HEK293 (cell line): ENCODE measurements around the gene OLFM1.

Experiments used
- CTCF ChIA-PET: fragments of 350-600 bp; formaldehyde crosslinking; extraction: SDS; loops from one replicate; lab custom pipeline; 2021; ENCODE audit warnings: antibody characterized with exemption; lab: Yijun Ruan, JAX
- POLR2A ChIA-PET: fragments of 300-600 bp; formaldehyde crosslinking; extraction: SDS; loops from one replicate; lab custom pipeline; 2020; ENCODE audit warnings: antibody characterized with exemption, inconsistent platforms; lab: Yijun Ruan, JAX
- H3K27ac ChIP-seq: fragments of 200-500 bp; sonication (Bioruptor generic); 2 replicates; pipeline ENCODE4 v1.5.1; 2014; ENCODE audit warnings: low read depth, low read length, control low read depth, inconsistent platforms; ENCODE audit errors: extremely low read depth
- H3K36me3 ChIP-seq, 2 experiments: fragments of 200-500 bp in 1 of 2; sonication (Bioruptor generic) in 1 of 2; 1 replicate in 1 of 2; 2 replicates in 1 of 2; pipeline ENCODE4 v1.5.1; 2014 to 2017; ENCODE audit warnings: inconsistent platforms in 2 of 2, low read length in 2 of 2; ENCODE audit not compliant: control insufficient read depth in 2 of 2, insufficient read depth in 1 of 2
- H3K4me1 ChIP-seq: fragments of 200-500 bp; sonication (Bioruptor generic); 2 replicates; pipeline ENCODE4 v1.5.1; 2014; ENCODE audit warnings: mild to moderate bottlenecking, low read length, inconsistent platforms; ENCODE audit not compliant: control insufficient read depth, insufficient read depth
- H3K4me3 ChIP-seq: 2 replicates; pipeline ENCODE4 v1.5.1; 2011; ENCODE audit warnings: low read depth, mild to moderate bottlenecking, control low read depth, low read length, moderate library complexity
- H3K9me3 ChIP-seq: fragments of 200-500 bp; sonication (Bioruptor generic); 2 replicates; pipeline ENCODE4 v1.5.1; 2014; ENCODE audit warnings: low read depth, low read length, inconsistent platforms; ENCODE audit not compliant: control insufficient read depth, insufficient read depth
- BCL6B ChIP-seq: fragments of 450-650 bp; formaldehyde crosslinking; IDR thresholded peaks from 2 replicates; pipeline ENCODE4 v1.5.1; 2017; ENCODE audit warnings: missing biosample characterization, missing genetic modification characterization
- GLIS1 ChIP-seq: fragments of 450-650 bp; formaldehyde crosslinking; IDR thresholded peaks from 2 replicates; pipeline ENCODE4 v1.5.1; 2016; ENCODE audit warnings: missing biosample characterization, missing genetic modification characterization
- MEIS1 ChIP-seq: sonication (generic); formaldehyde crosslinking; IDR thresholded peaks from 2 replicates; pipeline ENCODE4 v1.8.1; 2022; ENCODE audit warnings: missing genetic modification reagents, mild to moderate bottlenecking, borderline replicate concordance
- MYNN ChIP-seq: fragments of 450-650 bp; formaldehyde crosslinking; IDR thresholded peaks from 2 replicates; pipeline ENCODE4 v1.5.1; 2016; ENCODE audit warnings: missing biosample characterization, missing genetic modification characterization, borderline replicate concordance
- SETDB1 ChIP-seq: IDR thresholded peaks from one replicate; pipeline ENCODE4 v1.6.1; 2017; ENCODE audit warnings: mild to moderate bottlenecking, low read length, moderate library complexity, mixed read lengths; ENCODE audit not compliant: insufficient read length
- WT1 ChIP-seq: fragments of 450-650 bp; formaldehyde crosslinking; IDR thresholded peaks from 2 replicates; pipeline ENCODE4 v1.5.1; 2016; ENCODE audit warnings: missing biosample characterization, missing genetic modification characterization
- YY2 ChIP-seq: fragments of 450-650 bp; formaldehyde crosslinking; IDR thresholded peaks from 2 replicates; pipeline ENCODE4 v1.5.1; 2016; ENCODE audit warnings: missing biosample characterization, missing genetic modification characterization
- ZBTB11 ChIP-seq: fragments of 450-650 bp; formaldehyde crosslinking; conservative IDR thresholded peaks from 2 replicates; pipeline ENCODE4 v1.5.1; 2016; ENCODE audit warnings: low read depth, missing biosample characterization, missing genetic modification characterization
- ZBTB48 ChIP-seq: fragments of 450-650 bp; formaldehyde crosslinking; IDR thresholded peaks from 2 replicates; pipeline ENCODE4 v1.5.1; 2016; ENCODE audit warnings: missing biosample characterization, missing genetic modification characterization
- ZBTB7A ChIP-seq: fragments of 450-650 bp; formaldehyde crosslinking; IDR thresholded peaks from 2 replicates; pipeline ENCODE4 v1.5.1; 2016; ENCODE audit warnings: low read depth, missing biosample characterization, missing genetic modification characterization
- ZFP37 ChIP-seq: fragments of 450-650 bp; formaldehyde crosslinking; IDR thresholded peaks from 2 replicates; pipeline ENCODE4 v1.5.1; 2016; ENCODE audit warnings: missing biosample characterization, missing genetic modification characterization
- ZNF184 ChIP-seq: fragments of 450-650 bp; IDR thresholded peaks from 2 replicates; pipeline ENCODE4 v1.5.1; 2018; ENCODE audit warnings: missing biosample characterization, mild to moderate bottlenecking, missing genetic modification characterization
- ZNF26 ChIP-seq: fragments of 450-650 bp; formaldehyde crosslinking; IDR thresholded peaks from 2 replicates; pipeline ENCODE4 v1.5.1; 2016; ENCODE audit warnings: missing biosample characterization, missing genetic modification characterization
- ZNF274 ChIP-seq, 2 experiments: fragments of 200-500 bp in 1 of 2; fragments of 450-650 bp in 1 of 2; sonication (Bioruptor generic) in 1 of 2; formaldehyde crosslinking in 1 of 2; IDR thresholded peaks; 2 replicates each; pipeline versions ENCODE4 v1.5.1 to v1.6.1; 2014 to 2016; ENCODE audit warnings: borderline replicate concordance in 1 of 2, inconsistent platforms in 1 of 2, low read length in 1 of 2, missing biosample characterization in 1 of 2, missing genetic modification characterization in 1 of 2
- ZNF362 ChIP-seq: fragments of 450-650 bp; formaldehyde crosslinking; IDR thresholded peaks from 2 replicates; pipeline ENCODE4 v1.5.1; 2016; ENCODE audit warnings: missing biosample characterization, missing genetic modification characterization
- ZNF626 ChIP-seq: fragments of 450-650 bp; sonication (Bioruptor Pico); formaldehyde crosslinking; IDR thresholded peaks from 2 replicates; pipeline ENCODE4 v1.5.1; 2018; ENCODE audit warnings: missing biosample characterization, missing genetic modification characterization, inconsistent platforms
- ZNF701 ChIP-seq: fragments of 450-650 bp; formaldehyde crosslinking; IDR thresholded peaks from 2 replicates; pipeline ENCODE4 v1.5.1; 2016; ENCODE audit warnings: missing biosample characterization, missing genetic modification characterization
- ZNF76 ChIP-seq: fragments of 450-650 bp; formaldehyde crosslinking; IDR thresholded peaks from 2 replicates; pipeline ENCODE4; 2016; ENCODE audit warnings: low read depth, missing biosample characterization, missing genetic modification characterization, borderline replicate concordance
- ZNF768 ChIP-seq: fragments of 450-650 bp; formaldehyde crosslinking; IDR thresholded peaks from 2 replicates; pipeline ENCODE4 v1.5.1; 2018; ENCODE audit warnings: missing biosample characterization, mild to moderate bottlenecking, missing genetic modification characterization
- TF ChIP-seq, protein P1 (sequence below): fragments of 450-650 bp; formaldehyde crosslinking; IDR thresholded peaks from 2 replicates; pipeline ENCODE4 v1.5.1; 2017; ENCODE audit warnings: missing biosample characterization, mild to moderate bottlenecking, missing genetic modification characterization, moderate library complexity
- TF ChIP-seq, protein P2 (sequence below): fragments of 450-650 bp; formaldehyde crosslinking; IDR thresholded peaks from 2 replicates; pipeline ENCODE4 v1.5.1; 2016; ENCODE audit warnings: missing biosample characterization, missing genetic modification characterization

OLFM1 gene

DNA sequence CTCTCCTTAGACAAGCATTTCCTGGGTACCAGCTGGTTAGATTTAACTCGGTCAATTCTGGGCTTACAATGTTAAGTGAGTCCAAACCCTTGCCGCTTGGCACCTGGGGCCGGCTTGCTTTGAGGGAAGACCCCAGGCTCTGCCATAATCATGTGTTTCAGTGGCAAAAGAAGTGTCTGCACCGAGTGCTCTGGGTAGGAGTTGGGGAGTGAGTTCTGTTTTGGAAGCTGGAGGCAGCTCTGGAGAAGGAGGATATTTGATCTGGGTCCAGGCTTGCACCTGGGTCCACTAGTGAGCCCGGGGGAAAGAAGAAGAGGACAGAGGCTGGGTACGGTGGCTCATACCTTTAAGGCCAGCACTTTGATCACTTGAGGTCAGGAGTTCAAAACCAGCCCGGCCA, 8.4 kb upstream of the OLFM1 start:
- no peak for TF ChIP-seq SETDB1
- no peak for TF ChIP-seq ZNF701 (tag by site-specific recombination)
- TF ChIP-seq ZNF362 (tag by site-specific recombination) = no peak
- TF ChIP-seq MEIS1 (CRISPR knock-in tag) = no peak
- no peak for TF ChIP-seq ZNF76
- no peak for TF ChIP-seq ZNF26
- TF ChIP-seq ZBTB7A = no peak
- H3K4me1 ChIP-seq = no peaks in the 10 kb centered on the region
- no peak overlapping the region for H3K4me3 ChIP-seq
- ChIA-PET POLR2A (no interaction called here), CTCF (interaction anchor here (1.0 to 4.0 kb wide), 3 partner anchors 300 to 631 kb away, joined by 4 to 20 read pairs (median 4); no protein-coding TSS in a partner anchor)
- H3K36me3 ChIP-seq = no peaks in the 10 kb centered on the region
- no peak overlapping the region for H3K27ac ChIP-seq
- H3K9me3 ChIP-seq = no peaks in the 10 kb centered on the region

DNA sequence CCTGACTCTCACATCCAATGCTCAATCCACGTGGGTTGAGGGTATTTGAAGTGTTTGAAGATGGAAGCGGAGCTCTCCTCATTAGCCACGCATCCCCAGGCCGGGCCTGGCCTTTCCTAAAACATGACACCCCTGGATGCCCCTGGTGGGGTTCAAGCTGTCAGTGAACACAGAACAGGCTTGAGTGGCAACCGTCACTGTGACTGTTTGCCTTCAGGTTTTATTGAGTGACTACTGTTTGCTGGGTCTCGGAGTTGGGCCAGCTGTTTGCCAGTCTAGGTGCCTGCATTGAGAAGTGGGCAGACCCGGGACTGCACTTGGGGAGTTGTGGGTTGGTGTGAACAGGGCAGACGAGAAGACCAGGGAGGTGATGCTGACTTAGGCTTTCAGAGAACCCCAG, 7.8 kb upstream of the OLFM1 start:
- POLR2A ChIA-PET = no interaction called here
- H3K36me3 ChIP-seq = no peaks in the 10 kb centered on the region

GRCh38 chr9:135080286-135081263, 6.9 kb upstream of the OLFM1 start:
- POLR2A ChIA-PET = no interaction called here
- CTCF ChIA-PET = interaction anchor here (0.5 to 4.0 kb wide), 9 partner anchors 70 to 884 kb away, joined by 3 to 20 read pairs (median 3); no protein-coding TSS in a partner anchor
- H3K27ac ChIP-seq = no peak overlapping the region
- H3K9me3 ChIP-seq = no peaks in the 10 kb centered on the region
- no peaks in the 10 kb centered on the region for H3K4me1 ChIP-seq
- H3K36me3 ChIP-seq = no peaks in the 10 kb centered on the region
- no peak overlapping the region for H3K4me3 ChIP-seq
- no peak for TF ChIP-seq ZBTB11 (tag by site-specific recombination)
- no peak for TF ChIP-seq MYNN
- TF ChIP-seq, protein P1, sequence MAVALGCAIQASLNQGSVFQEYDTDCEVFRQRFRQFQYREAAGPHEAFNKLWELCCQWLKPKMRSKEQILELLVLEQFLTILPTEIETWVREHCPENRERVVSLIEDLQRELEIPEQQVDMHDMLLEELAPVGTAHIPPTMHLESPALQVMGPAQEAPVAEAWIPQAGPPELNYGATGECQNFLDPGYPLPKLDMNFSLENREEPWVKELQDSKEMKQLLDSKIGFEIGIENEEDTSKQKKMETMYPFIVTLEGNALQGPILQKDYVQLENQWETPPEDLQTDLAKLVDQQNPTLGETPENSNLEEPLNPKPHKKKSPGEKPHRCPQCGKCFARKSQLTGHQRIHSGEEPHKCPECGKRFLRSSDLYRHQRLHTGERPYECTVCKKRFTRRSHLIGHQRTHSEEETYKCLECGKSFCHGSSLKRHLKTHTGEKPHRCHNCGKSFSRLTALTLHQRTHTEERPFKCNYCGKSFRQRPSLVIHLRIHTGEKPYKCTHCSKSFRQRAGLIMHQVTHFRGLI (tag by site-specific recombination) = no peak
- TF ChIP-seq BCL6B (tag by site-specific recombination) = no peak
- no peak for TF ChIP-seq ZFP37 (tag by site-specific recombination)
- no peak for TF ChIP-seq YY2

More for the DNA sequence above, 7.8 kb upstream of the OLFM1 start:
- no peaks in the 10 kb centered on the region for H3K9me3 ChIP-seq
- H3K4me1 ChIP-seq = no peaks in the 10 kb centered on the region
- CTCF ChIA-PET = interaction anchor here (0.7 to 4.0 kb wide), 5 partner anchors 55 to 632 kb away, joined by 3 to 20 read pairs (median 4); no protein-coding TSS in a partner anchor
- no peak overlapping the region for H3K4me3 ChIP-seq
- H3K27ac ChIP-seq = no peak overlapping the region
- TF ChIP-seq ZBTB48 (no peak), ZNF184 (tag by site-specific recombination) (no peak), WT1 (tag by site-specific recombination) (no peak), GLIS1 (tag by site-specific recombination) (no peak), ZNF768 (tag by site-specific recombination) (no peak), ZNF626 (no peak), ZNF274 (IDR thresholded peaks at IDR 0.05; ENCODE audit: low read length) (no peak), ZNF274 (tag by site-specific recombination; IDR thresholded peaks at IDR 0.05; ENCODE audit: borderline replicate concordance) (no peak)
- TF ChIP-seq, protein P2, sequence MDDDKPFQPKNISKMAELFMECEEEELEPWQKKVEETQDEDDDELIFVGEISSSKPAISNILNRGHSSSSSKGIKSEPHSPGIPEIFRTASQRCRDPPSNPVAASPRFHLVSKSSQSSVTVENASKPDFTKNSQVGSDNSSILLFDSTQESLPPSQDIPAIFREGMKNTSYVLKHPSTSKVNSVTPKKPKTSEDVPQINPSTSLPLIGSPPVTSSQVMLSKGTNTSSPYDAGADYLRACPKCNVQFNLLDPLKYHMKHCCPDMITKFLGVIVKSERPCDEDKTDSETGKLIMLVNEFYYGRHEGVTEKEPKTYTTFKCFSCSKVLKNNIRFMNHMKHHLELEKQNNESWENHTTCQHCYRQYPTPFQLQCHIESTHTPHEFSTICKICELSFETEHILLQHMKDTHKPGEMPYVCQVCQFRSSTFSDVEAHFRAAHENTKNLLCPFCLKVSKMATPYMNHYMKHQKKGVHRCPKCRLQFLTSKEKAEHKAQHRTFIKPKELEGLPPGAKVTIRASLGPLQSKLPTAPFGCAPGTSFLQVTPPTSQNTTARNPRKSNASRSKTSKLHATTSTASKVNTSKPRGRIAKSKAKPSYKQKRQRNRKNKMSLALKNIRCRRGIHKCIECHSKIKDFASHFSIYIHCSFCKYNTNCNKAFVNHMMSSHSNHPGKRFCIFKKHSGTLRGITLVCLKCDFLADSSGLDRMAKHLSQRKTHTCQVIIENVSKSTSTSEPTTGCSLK (tag by site-specific recombination) = no peak
- TF ChIP-seq, all 188 proteins: peak for 0
